Neuronal stem cell (in vitro differentiated cells): ENCODE results near the gene ADAM12.

Experiments used
- DNase-seq: peaks from one replicate; pipeline ENCODE4 v3.0.0-alpha.2; 2013; ENCODE audit warnings: low spot score
- H2AFZ ChIP-seq: one replicate; pipeline ENCODE4 v1.6.1; 2013; ENCODE audit warnings: mild to moderate bottlenecking, low read length, inconsistent platforms
- H2AK5ac ChIP-seq: 2 replicates; pipeline ENCODE4 v1.6.1; 2013; ENCODE audit warnings: low read depth, mild to moderate bottlenecking, inconsistent platforms, low read length, moderate library complexity, mixed read lengths
- H2BK120ac ChIP-seq: 2 replicates; pipeline ENCODE4 v1.6.1; 2013; ENCODE audit warnings: low read depth, mild to moderate bottlenecking, inconsistent platforms, low read length, moderate library complexity, mixed read lengths
- H2BK12ac ChIP-seq: one replicate; pipeline ENCODE4 v1.6.1; 2013; ENCODE audit warnings: low read length, inconsistent platforms
- H2BK15ac ChIP-seq: 2 replicates; pipeline ENCODE4 v1.6.1; 2013; ENCODE audit warnings: mild to moderate bottlenecking, low read length, inconsistent platforms, mixed read lengths
- H2BK5ac ChIP-seq: one replicate; pipeline ENCODE4 v1.6.1; 2013; ENCODE audit warnings: inconsistent platforms, mild to moderate bottlenecking, low read length, moderate library complexity
- H3K14ac ChIP-seq: one replicate; pipeline ENCODE4 v1.6.1; 2013; ENCODE audit warnings: low read length, inconsistent platforms
- H3K18ac ChIP-seq: 2 replicates; pipeline ENCODE4 v1.6.1; 2013; ENCODE audit warnings: low read length, inconsistent platforms
- H3K23ac ChIP-seq: 2 replicates; pipeline ENCODE4 v1.6.1; 2013; ENCODE audit warnings: low read depth, mild to moderate bottlenecking, mixed read lengths, low read length, inconsistent platforms; ENCODE audit not compliant: poor library complexity
- H3K27ac ChIP-seq: replicated peaks from 3 replicates; pipeline ENCODE4 v1.5.1; 2013; ENCODE audit warnings: low read length, inconsistent platforms
- H3K27me3 ChIP-seq, 3 experiments: 2 replicates each; pipeline ENCODE4 v1.6.1; 2013; ENCODE audit warnings: low read length in 3 of 3, mild to moderate bottlenecking in 2 of 3, inconsistent platforms in 1 of 3, low read depth in 1 of 3, mixed read lengths in 1 of 3, moderate library complexity in 1 of 3; ENCODE audit not compliant: control insufficient read depth in 3 of 3, insufficient read depth in 3 of 3
- H3K36me3 ChIP-seq, 2 donors: replicated peaks in 1 of 2; 2 replicates each; pipeline ENCODE4 v1.6.1; 2013; ENCODE audit warnings: low read length in 2 of 2; ENCODE audit not compliant: control insufficient read depth in 2 of 2, insufficient read depth in 2 of 2
- H3K4ac ChIP-seq: 2 replicates; pipeline ENCODE4 v1.6.1; 2013; ENCODE audit warnings: inconsistent platforms, mild to moderate bottlenecking, low read length, moderate library complexity
- H3K4me1 ChIP-seq, 2 donors: 1 replicate in 1 of 2; 2 replicates in 1 of 2; pipeline ENCODE4 v1.6.1; 2013; ENCODE audit warnings: low read length in 2 of 2, low read depth in 1 of 2; ENCODE audit not compliant: control insufficient read depth in 2 of 2, insufficient read depth in 1 of 2
- H3K4me2 ChIP-seq: one replicate; pipeline ENCODE4 v1.6.1; 2013; ENCODE audit warnings: mild to moderate bottlenecking, low read length, inconsistent platforms; ENCODE audit not compliant: insufficient read depth, poor library complexity, severe bottlenecking
- H3K4me3 ChIP-seq, 2 donors: 2 replicates each; pipeline ENCODE4 v1.5.1; 2013; ENCODE audit warnings: low read length in 2 of 2, mild to moderate bottlenecking in 2 of 2, inconsistent platforms in 1 of 2, moderate library complexity in 1 of 2
- H3K79me1 ChIP-seq: one replicate; pipeline ENCODE4 v1.6.1; 2013; ENCODE audit warnings: low read depth, mild to moderate bottlenecking, inconsistent platforms, low read length, moderate library complexity
- H3K9ac ChIP-seq: one replicate; pipeline ENCODE4 v1.6.1; 2013; ENCODE audit warnings: mild to moderate bottlenecking, low read depth, low read length, inconsistent platforms; ENCODE audit not compliant: poor library complexity
- H3K9me3 ChIP-seq, 2 donors: replicated peaks in 1 of 2; 2 replicates each; pipeline versions ENCODE3 to v1.6.1; 2013; ENCODE audit warnings: low read length in 2 of 2, mild to moderate bottlenecking in 2 of 2, inconsistent platforms in 1 of 2, low read depth in 1 of 2, mixed read lengths in 1 of 2, moderate library complexity in 1 of 2; ENCODE audit not compliant: control insufficient read depth in 2 of 2, insufficient read depth in 1 of 2
- H4K8ac ChIP-seq: one replicate; pipeline ENCODE4 v1.6.1; 2013; ENCODE audit warnings: low read depth, mild to moderate bottlenecking, inconsistent platforms, low read length, moderate library complexity
- H4K91ac ChIP-seq: one replicate; pipeline ENCODE4 v1.6.1; 2013; ENCODE audit warnings: low read length, low read depth, mild to moderate bottlenecking, inconsistent platforms; ENCODE audit not compliant: poor library complexity
- WGBS, 2 donors: extraction: QIAGEN DNeasy Blood & Tissue Kit; methylation state at CpG; one replicate each; pipeline ENCODE4 v1.1.7; 2013; ENCODE audit warnings: missing lambda C conversion rate in 2 of 2, mixed read lengths in 1 of 2; ENCODE audit not compliant: insufficient read length in 2 of 2, insufficient replicate concordance in 1 of 2; ENCODE audit errors: extremely low coverage in 2 of 2; 5-methylcytosine and 5-hydroxymethylcytosine counted together

ADAM12 gene

GRCh38 chr10:126073606-126074005, 314.7 kb downstream of the ADAM12 start:
- DNase-seq, result no peak
- H2AFZ ChIP-seq, result no peak overlapping the region
- no peak overlapping the region for H3K14ac ChIP-seq
- WGBS, 2 donors, result no CpG with 5 or more reads among the region's 1 CpG
- no peaks in the 10 kb centered on the region for H3K79me1 ChIP-seq
- H3K4me3 ChIP-seq, result no peak overlapping the region
- no peak overlapping the region for H2AK5ac ChIP-seq
- no peak overlapping the region for H2BK12ac ChIP-seq
- H2BK15ac ChIP-seq, result no peak overlapping the region
- H4K8ac ChIP-seq, result no peak overlapping the region
- no peak overlapping the region for H2BK5ac ChIP-seq
- H2BK120ac ChIP-seq, result no peak overlapping the region
- peaks cover 0 to 1% of the 10 kb centered on the region in 2 donors for H3K4me1 ChIP-seq
- no peak overlapping the region for H3K23ac ChIP-seq
- no peaks in the 10 kb centered on the region for H3K27me3 ChIP-seq
- H3K18ac ChIP-seq, result no peak overlapping the region
- H3K9me3 ChIP-seq, result peaks cover 0 to 3% of the 10 kb centered on the region in 2 donors
- H3K36me3 ChIP-seq, result peaks cover 0 to 2% of the 10 kb centered on the region in 2 donors
- H3K4ac ChIP-seq, result no peak overlapping the region
- H3K27ac ChIP-seq, result no peak overlapping the region
- no peak overlapping the region for H3K9ac ChIP-seq
- no peak overlapping the region for H4K91ac ChIP-seq
- H3K4me2 ChIP-seq, result no peak overlapping the region

- Histone ChIP-seq H3K4ac (no peak overlapping the region), H3K9ac (no peak overlapping the region), H2BK15ac (no peak overlapping the region), H2BK12ac (no peak overlapping the region), H3K36me3 (peaks cover 0 to 2% of the 10 kb centered on the region in 2 donors), H4K91ac (no peak overlapping the region), H3K23ac (no peak overlapping the region), H3K9me3 (peaks cover 0 to 2% of the 10 kb centered on the region in 2 donors), H2BK5ac (no peak overlapping the region), H3K4me1 (peaks cover 0 to 5% of the 10 kb centered on the region in 2 donors), H3K14ac (no peak overlapping the region), H2AFZ (no peak overlapping the region), H2AK5ac (no peak overlapping the region), H3K18ac (no peak overlapping the region), H4K8ac (no peak overlapping the region), H3K27me3 (no peaks in the 10 kb centered on the region), H2BK120ac (no peak overlapping the region), H3K4me3 (no peak overlapping the region), H3K27ac (no peak overlapping the region), H3K4me2 (no peak overlapping the region), H3K79me1 (no peaks in the 10 kb centered on the region)
- no CpG with 5 or more reads among the region's 4 CpGs for WGBS, 2 donors
- DNase-seq, result no peak
Observed at GRCh38 chr10:126072622-126073021, 315.7 kb downstream of the ADAM12 start.

GRCh38 chr10:126070476-126071215, 317.6 kb downstream of the ADAM12 start:
- Histone ChIP-seq H3K27me3 (no peaks in the 10 kb centered on the region), H3K79me1 (no peaks in the 10 kb centered on the region), H3K18ac (no peak overlapping the region), H3K27ac (no peak overlapping the region), H4K91ac (no peak overlapping the region), H3K4ac (no peak overlapping the region), H3K14ac (no peak overlapping the region), H3K23ac (no peak overlapping the region), H4K8ac (no peak overlapping the region), H3K9me3 (no peaks in the 10 kb centered on the region), H3K9ac (no peak overlapping the region), H2BK120ac (no peak overlapping the region), H3K4me2 (no peak overlapping the region), H3K36me3 (peaks cover 0 to 2% of the 10 kb centered on the region in 2 donors), H2AK5ac (no peak overlapping the region), H3K4me3 (no peak overlapping the region), H2BK5ac (no peak overlapping the region), H2AFZ (no peak overlapping the region), H2BK12ac (no peak overlapping the region), H2BK15ac (no peak overlapping the region), H3K4me1 (peaks cover 0 to 5% of the 10 kb centered on the region in 2 donors)
- no peak for DNase-seq
- WGBS, 2 donors, result no CpG with 5 or more reads among the region's 8 CpGs

- H2BK120ac ChIP-seq, result no peak overlapping the region
- no peak overlapping the region for H4K91ac ChIP-seq
- H3K4ac ChIP-seq, result no peak overlapping the region
- no peaks in the 10 kb centered on the region for H3K79me1 ChIP-seq
- no peak overlapping the region for H3K14ac ChIP-seq
- no peak overlapping the region for H3K23ac ChIP-seq
- H2BK12ac ChIP-seq, result no peak overlapping the region
- no peak overlapping the region for H4K8ac ChIP-seq
- peaks cover 2 to 10% of the 10 kb centered on the region in 2 donors for H3K4me1 ChIP-seq
- no peaks in the 10 kb centered on the region for H3K9me3 ChIP-seq
- H2BK15ac ChIP-seq, result no peak overlapping the region
- H3K18ac ChIP-seq, result no peak overlapping the region
- no peak overlapping the region for H3K9ac ChIP-seq
- no peak overlapping the region for H3K4me2 ChIP-seq
- no peak overlapping the region for H2AFZ ChIP-seq
- no peak overlapping the region for H2BK5ac ChIP-seq
- no peak overlapping the region for H3K4me3 ChIP-seq
- H3K36me3 ChIP-seq, result peaks cover 0 to 2% of the 10 kb centered on the region in 2 donors
- DNase-seq, result no peak
- no CpG with 5 or more reads among the region's 2 CpGs for WGBS, 2 donors
- H3K27me3 ChIP-seq, result no peaks in the 10 kb centered on the region
- no peak overlapping the region for H3K27ac ChIP-seq
- H2AK5ac ChIP-seq, result no peak overlapping the region
Observed at GRCh38 chr10:126068322-126068721, 320.0 kb downstream of the ADAM12 start.
